GM19193 (cell line): Measurements from ENCODE around the gene PDZRN3.

ENCODE experiments used
- POLR2A ChIP-seq: IDR thresholded peaks from 4 replicates; pipeline ENCODE4 v1.6.1; 2011; ENCODE audit not compliant: insufficient read depth, insufficient read length; ENCODE audit errors: extremely low read depth

PDZRN3 gene

GRCh38 chr3:73605861-73606260 is 18.9 kb downstream of the PDZRN3 start:
- TF ChIP-seq POLR2A, result no peak

GRCh38 chr3:73605412-73605811 is 19.3 kb downstream of the PDZRN3 start:
- no peak for TF ChIP-seq POLR2A

DNA sequence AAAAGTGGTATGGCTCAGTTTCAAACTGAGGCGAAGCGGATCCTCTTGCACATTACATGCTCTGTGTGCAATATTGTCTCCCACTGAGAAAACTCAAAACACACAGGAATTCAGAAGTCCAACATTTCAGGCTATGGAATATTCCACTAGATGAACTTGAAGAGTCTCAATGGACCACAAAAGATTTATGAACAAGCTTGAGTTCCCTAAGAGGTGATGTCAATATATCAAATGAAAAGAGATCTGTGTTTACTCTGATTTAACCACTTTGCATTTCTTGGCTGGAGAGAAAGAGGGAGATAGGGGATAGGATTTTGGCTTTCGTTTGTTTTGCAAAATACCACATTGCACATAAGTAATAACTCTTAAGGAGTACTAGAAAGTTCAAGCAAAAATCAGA is 20.3 kb downstream of the PDZRN3 start:
- TF ChIP-seq POLR2A, result no peak

- no peak for TF ChIP-seq POLR2A
Measured at GRCh38 chr3:73603762-73604171, 21.0 kb downstream of the PDZRN3 start.

- TF ChIP-seq POLR2A, result no peak
Measured at GRCh38 chr3:73602170-73602569, 22.6 kb downstream of the PDZRN3 start.

GRCh38 chr3:73601481-73601880 is 23.3 kb downstream of the PDZRN3 start:
- no peak for TF ChIP-seq POLR2A

DNA sequence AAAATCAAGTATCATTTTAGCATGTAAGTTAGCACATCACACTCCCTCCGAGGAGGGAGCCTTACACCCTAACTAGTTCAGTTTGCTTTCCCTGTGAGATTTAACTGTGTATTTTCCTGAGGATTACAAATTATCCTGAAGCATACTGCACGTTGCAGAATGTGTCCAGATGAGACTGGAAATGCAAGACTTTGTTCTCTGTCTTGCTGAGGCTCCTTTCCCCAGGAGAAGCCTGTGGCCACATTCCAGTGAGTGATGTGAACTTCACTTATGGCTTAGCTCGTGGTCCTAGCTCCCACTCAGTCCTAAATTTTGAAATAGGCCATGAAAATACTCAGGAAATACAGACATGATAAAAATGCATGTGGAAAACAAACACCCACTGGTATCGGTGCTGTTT is 23.7 kb downstream of the PDZRN3 start:
- TF ChIP-seq POLR2A, result no peak

GRCh38 chr3:73600293-73600938 is 24.3 kb downstream of the PDZRN3 start:
- TF ChIP-seq POLR2A, result no peak

- TF ChIP-seq POLR2A, result no peak
Measured at GRCh38 chr3:73599605-73600004, 25.1 kb downstream of the PDZRN3 start.

- no peak for TF ChIP-seq POLR2A
Measured at GRCh38 chr3:73597476-73597875, 27.3 kb downstream of the PDZRN3 start.

GRCh38 chr3:73592154-73593144 is 32.3 kb downstream of the PDZRN3 start:
- TF ChIP-seq POLR2A, result no peak

DNA sequence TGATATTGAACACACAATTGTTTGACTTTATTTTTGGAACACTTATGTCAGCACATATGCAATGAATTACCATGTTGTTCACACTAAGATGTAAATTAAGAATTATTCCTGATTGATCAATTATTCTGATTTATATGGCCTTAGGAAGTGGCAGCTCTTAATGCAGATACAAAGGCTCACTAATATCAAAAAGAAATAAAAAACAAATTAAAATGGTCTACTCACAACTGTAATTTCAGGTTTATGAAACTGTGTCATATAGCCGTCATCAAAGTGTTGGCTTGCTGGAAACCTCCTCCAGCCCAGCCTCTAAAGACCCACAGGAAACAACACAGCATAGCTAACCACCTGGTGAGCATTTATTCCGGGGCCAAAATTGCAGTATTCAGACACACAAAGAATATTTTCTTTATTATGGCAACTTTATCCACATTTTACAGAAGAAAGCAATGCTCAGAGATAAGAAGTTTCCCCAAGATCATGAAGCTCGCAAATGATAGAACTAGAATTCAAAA is 33.4 kb downstream of the PDZRN3 start:
- no peak for TF ChIP-seq POLR2A

DNA sequence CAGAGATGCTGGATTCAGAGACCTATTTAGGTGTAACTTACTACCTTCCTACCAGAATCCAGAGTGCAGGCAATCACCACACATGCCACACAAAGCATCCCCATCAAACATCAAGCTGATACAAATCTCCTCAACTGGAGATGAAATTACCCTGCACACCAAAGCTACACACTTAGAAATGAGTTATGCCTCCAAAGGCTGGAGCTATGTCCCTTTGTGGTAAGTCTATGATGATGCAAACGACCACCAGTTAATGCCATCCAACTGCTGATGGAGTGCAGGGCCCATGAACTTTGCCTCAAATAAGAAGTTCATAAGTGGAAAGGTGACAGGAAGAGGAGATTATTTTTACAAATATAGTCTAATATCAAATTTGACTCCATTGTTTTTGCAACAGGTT is 38.1 kb downstream of the PDZRN3 start:
- no peak for TF ChIP-seq POLR2A

GRCh38 chr3:73586190-73586589 is 38.6 kb downstream of the PDZRN3 start:
- TF ChIP-seq POLR2A, result no peak

GRCh38 chr3:73584873-73585272 is 39.9 kb downstream of the PDZRN3 start:
- no peak for TF ChIP-seq POLR2A

- no peak for TF ChIP-seq POLR2A
Measured at GRCh38 chr3:73582535-73582934, 42.2 kb downstream of the PDZRN3 start.

DNA sequence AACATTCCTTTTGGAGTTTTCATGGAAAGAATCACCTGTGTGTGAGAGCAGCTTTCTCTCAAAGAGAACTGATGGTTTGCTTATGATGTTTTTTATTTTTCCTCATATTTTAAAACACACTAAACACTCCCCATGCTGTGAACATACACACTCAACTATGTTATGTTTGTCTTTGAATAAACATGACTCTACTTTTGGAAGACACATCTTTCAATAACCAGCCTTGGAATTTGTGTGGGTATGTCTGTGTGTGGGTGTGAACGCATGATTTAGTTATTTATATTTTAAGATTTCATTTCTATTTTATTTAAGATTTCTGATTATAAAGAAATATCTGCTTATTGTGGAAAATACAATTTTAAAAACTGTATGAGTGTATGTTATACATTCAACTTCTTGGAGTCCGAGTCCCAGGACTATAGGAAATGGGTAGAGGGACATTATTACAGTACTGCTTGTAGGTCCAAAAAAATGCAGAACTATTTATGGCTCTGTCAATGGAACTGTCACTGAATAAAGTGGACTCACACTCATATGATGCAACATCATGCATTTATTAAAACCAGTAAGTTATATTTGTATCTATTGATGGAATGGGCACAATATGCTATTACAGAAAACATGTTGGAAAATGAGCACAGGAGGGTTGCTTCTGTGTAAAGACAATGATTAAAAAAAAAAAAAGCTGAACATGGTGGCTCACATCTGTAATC is 43.5 kb downstream of the PDZRN3 start:
- TF ChIP-seq POLR2A, result no peak
